Lower leg skin (tissue), 3 donors: ENCODE data around the gene MICALL2.

Experiments
- CTCF ChIP-seq, 3 donors: fragments of 450-650 bp; IDR thresholded peaks; one replicate each; pipeline ENCODE4 v1.5.1; 2016; ENCODE audit warnings: antibody characterized with exemption in 3 of 3, mild to moderate bottlenecking in 3 of 3, moderate library complexity in 2 of 3
- POLR2A ChIP-seq, 2 donors: fragments of 450-650 bp; IDR thresholded peaks; one replicate each; pipeline ENCODE4 v1.6.1; 2016 to 2017; ENCODE audit warnings: antibody characterized with exemption in 2 of 2, mild to moderate bottlenecking in 1 of 2, moderate library complexity in 1 of 2

GRCh38 chr7:1436608-1437007, 22.7 kb downstream of the MICALL2 start:
- TF ChIP-seq CTCF (IDR thresholded peaks at IDR 0.05), result no peak
- no peak for TF ChIP-seq POLR2A (IDR thresholded peaks at IDR 0.05)
